ENCODE measurements around the gene NPC1L1.

DNA sequence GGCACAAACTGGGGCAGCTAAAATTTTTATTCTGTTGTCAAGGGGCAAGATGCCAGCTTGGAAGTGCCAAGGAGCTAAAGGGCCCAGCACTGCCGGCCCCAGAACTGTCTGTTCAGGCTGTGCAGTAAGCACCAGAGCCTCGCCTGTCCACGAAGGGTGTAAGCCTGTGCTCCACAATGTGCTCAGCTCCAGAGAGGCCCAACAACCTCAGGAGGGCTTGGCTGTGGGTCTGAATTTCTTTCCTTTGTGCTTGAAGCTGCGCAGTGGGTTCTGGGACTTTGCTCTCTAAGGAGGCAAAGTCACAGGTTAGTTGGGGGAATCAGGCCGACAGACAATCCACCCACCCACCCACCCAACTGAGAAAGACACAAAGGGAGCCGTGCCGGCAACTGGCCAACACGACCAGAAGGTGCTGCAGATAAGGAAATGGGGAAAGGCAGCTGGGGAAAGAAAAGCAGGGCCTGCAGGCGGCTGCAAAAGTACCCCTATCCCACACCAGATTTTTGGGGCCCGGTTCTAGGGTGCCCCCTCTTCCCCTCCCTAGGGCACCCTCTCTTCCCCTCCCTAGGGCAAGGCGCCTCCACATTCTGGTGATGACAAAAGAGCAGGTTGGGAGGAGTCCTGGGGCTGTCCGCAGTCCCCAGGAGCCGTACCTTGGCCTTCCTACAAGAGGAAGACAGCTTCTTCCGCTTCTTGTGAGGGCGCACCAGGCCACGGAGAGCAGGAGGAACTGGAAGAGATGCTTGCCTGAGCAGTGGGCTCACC is 24.8 kb upstream of the NPC1L1 start:
- TF ChIP-seq, protein P1, sequence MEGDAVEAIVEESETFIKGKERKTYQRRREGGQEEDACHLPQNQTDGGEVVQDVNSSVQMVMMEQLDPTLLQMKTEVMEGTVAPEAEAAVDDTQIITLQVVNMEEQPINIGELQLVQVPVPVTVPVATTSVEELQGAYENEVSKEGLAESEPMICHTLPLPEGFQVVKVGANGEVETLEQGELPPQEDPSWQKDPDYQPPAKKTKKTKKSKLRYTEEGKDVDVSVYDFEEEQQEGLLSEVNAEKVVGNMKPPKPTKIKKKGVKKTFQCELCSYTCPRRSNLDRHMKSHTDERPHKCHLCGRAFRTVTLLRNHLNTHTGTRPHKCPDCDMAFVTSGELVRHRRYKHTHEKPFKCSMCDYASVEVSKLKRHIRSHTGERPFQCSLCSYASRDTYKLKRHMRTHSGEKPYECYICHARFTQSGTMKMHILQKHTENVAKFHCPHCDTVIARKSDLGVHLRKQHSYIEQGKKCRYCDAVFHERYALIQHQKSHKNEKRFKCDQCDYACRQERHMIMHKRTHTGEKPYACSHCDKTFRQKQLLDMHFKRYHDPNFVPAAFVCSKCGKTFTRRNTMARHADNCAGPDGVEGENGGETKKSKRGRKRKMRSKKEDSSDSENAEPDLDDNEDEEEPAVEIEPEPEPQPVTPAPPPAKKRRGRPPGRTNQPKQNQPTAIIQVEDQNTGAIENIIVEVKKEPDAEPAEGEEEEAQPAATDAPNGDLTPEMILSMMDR (IDR thresholded peaks at IDR 0.05) = peak; percentile 59
- no peak for TF ChIP-seq EZH2 (IDR thresholded peaks at IDR 0.05; ENCODE audit: borderline replicate concordance, insufficient read depth, low read depth, low read length, poor library complexity, severe bottlenecking)

Measured in B cell (primary cell).